ENCODE data around the gene TTLL3. TPM values are rescaled to one million over a fixed set of nuclear protein-coding genes. Genes with fewer than 3 reads are reported as not detected.
A peak's percentile ranks its signal among the peaks of the same experiment; 100 is the strongest.

The TTLL3 gene
- total and polyA plus RNA-seq, 12 donors = 6.7 to 35.0 (median 13.7) TPM

DNA sequence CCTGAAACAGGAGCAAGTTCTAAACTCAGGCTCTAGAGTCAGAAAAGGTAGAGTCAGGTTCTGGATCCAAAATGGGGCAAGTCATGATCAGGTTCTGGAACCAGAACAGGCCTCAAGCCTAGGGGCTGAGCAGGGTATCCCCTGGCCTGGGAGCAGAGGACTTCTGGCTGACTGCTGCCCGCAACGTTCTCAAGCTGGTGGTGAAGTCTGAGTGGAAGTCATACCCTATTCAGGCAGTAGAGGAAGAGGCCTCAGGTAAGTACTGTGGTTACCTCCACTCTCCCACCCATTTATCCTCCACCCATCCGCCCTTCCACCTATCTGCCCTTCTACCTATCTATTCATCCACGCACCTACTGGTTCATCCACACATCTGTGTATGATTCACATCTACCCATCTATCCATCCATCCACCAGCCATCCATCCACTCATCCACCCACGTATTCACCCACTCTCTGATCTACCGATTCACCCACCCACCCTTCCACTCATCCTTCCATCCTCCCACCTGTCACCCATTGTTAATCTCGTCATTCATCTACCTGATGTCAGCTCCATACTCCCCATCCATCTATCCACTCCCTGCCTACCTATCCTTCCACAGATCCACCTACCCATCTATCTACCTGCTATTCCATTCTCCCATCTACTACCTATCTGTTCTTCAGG lies 8.7 kb downstream of the TTLL3 start:
- DNase-seq (no peak), ATAC-seq (no peak)
- intact Hi-C loops (cut with DNase I) = no loop called here
- Histone ChIP-seq H3K27ac (no peak overlapping the region), H3K27me3 (no peaks in the 10 kb centered on the region), H3K9me3 (no peaks in the 10 kb centered on the region), H3K4me3 (no peak overlapping the region), H3K4me1 (no peaks in the 10 kb centered on the region), H3K36me3 (peaks cover 0 to 69% (median 0%) of the 10 kb centered on the region in 9 donors)
- WGBS, 2 donors = 83 to 90% methylated on average over 7 of the region's 7 CpGs
- TF ChIP-seq, protein P1, sequence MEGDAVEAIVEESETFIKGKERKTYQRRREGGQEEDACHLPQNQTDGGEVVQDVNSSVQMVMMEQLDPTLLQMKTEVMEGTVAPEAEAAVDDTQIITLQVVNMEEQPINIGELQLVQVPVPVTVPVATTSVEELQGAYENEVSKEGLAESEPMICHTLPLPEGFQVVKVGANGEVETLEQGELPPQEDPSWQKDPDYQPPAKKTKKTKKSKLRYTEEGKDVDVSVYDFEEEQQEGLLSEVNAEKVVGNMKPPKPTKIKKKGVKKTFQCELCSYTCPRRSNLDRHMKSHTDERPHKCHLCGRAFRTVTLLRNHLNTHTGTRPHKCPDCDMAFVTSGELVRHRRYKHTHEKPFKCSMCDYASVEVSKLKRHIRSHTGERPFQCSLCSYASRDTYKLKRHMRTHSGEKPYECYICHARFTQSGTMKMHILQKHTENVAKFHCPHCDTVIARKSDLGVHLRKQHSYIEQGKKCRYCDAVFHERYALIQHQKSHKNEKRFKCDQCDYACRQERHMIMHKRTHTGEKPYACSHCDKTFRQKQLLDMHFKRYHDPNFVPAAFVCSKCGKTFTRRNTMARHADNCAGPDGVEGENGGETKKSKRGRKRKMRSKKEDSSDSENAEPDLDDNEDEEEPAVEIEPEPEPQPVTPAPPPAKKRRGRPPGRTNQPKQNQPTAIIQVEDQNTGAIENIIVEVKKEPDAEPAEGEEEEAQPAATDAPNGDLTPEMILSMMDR (IDR thresholded peaks at IDR 0.05) = no peak

DNA sequence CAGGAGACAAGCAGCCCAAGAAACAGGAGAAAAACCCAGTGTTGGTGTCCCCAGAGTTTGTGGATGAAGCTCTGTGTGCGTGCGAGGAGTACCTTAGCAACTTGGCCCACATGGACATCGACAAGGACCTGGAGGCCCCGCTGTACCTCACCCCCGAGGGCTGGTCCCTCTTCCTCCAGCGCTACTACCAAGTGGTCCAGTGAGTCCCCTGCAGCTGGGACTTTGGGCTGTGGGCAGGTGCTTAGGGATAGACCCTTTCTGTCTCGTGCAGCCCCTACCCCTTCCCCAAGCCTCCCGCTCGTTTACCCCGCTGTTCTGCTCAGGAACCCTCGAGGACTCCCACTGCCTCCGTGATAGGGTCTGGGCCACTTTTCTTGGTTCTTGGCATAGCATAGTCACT lies 10.5 kb downstream of the TTLL3 start:
- Histone ChIP-seq H3K36me3 (peaks cover 0 to 51% (median 0%) of the 10 kb centered on the region in 9 donors), H3K27ac (no peak overlapping the region), H3K27me3 (no peaks in the 10 kb centered on the region), H3K4me3 (no peak overlapping the region), H3K4me1 (no peaks in the 10 kb centered on the region), H3K9me3 (no peaks in the 10 kb centered on the region)
- 89 to 92% methylated on average over 12 of the region's 12 CpGs for WGBS, 2 donors
- ATAC-seq (no peak), DNase-seq (no peak)
- intact Hi-C loops (cut with DNase I) = no loop called here
- TF ChIP-seq, protein P1 (IDR thresholded peaks at IDR 0.05) = no peak

DNA sequence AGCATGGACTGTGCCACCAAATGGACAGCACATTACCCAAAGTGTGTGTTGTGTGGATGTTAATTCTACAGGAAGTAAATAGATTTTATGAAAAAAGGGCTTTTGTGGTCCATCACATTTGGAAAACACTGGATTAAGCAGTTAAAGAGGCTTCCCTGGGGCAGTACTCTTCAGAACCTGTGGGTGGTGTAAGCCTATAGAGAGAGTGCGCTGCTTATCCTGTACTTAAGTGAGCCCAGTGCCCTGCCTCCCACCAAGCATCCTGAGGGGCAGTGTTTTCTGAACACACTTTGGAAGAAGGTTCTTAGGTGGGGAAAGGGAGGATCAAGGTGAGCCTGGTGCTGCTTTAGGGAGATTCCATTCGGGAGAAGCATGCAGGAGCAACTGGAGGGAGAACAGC lies 10.9 kb downstream of the TTLL3 start:
- H3K9me3 ChIP-seq = no peaks in the 10 kb centered on the region
- ATAC-seq = no peak
- no peak overlapping the region for H3K27ac ChIP-seq
- H3K36me3 ChIP-seq = peaks cover 0 to 50% (median 0%) of the 10 kb centered on the region in 9 donors
- TF ChIP-seq, protein P1 (IDR thresholded peaks at IDR 0.05) = peak in 2 of 9 donors; percentile 8 to 25
- no peak for DNase-seq
- no peak overlapping the region for H3K4me3 ChIP-seq
- H3K4me1 ChIP-seq = no peaks in the 10 kb centered on the region
- intact Hi-C loops (cut with DNase I) = no loop called here
- 64 to 84% methylated on average over 2 of the region's 2 CpGs for WGBS, 2 donors
- H3K27me3 ChIP-seq = no peaks in the 10 kb centered on the region

DNA sequence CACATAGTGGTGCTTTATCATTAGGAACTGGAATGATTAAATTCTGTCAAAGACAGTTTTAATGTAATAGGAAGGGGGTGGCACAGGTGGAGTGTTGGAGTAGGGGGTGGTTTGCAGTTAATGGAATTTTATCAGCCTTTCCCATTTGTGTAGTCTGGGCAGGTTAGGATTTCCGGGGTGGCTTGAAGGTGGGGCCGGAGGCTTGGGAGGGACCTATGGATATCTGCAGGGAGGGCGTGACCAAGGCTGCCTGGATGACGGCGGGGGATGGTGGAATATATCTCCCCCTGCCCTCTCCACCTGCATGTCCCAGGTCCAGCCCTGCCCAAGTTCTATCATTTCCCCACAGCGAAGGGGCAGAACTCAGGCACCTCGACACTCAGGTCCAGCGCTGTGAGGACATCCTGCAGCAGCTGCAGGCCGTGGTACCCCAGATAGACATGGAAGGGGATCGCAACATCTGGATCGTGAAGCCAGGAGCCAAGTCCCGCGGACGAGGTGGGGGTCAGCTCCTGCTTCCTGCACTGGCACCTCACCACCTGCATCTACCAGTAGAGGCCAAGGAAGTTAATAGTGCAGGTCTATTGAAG lies 15.5 kb downstream of the TTLL3 start:
- TF ChIP-seq, protein P1 (IDR thresholded peaks at IDR 0.05) = no peak
- DNase-seq (no peak), ATAC-seq (no peak)
- H3K4me3 ChIP-seq = no peak overlapping the region
- no peaks in the 10 kb centered on the region for H3K27me3 ChIP-seq
- H3K27ac ChIP-seq = no peak overlapping the region
- peaks cover 0 to 57% (median 0%) of the 10 kb centered on the region in 9 donors for H3K36me3 ChIP-seq
- 75 to 76% methylated on average over 14 of the region's 14 CpGs for WGBS, 2 donors
- H3K4me1 ChIP-seq = no peaks in the 10 kb centered on the region
- H3K9me3 ChIP-seq = no peaks in the 10 kb centered on the region
- intact Hi-C loops (cut with DNase I) = no loop called here

Data from heart right ventricle (tissue), 16 donors.